Thyroid gland (tissue), 4 donors: Measurements from ENCODE around the gene SCN1B.
"Not testable (repeated sequence)": the region's sequence is repeated elsewhere in the genome, so short reads cannot be mapped to it uniquely, and the experiment has no call there.

Experiments
- POLR2A ChIP-seq, 2 donors: fragments of 450-650 bp; IDR thresholded peaks; one replicate each; pipeline ENCODE4 v1.6.1; 2017; ENCODE audit warnings: antibody characterized with exemption in 2 of 2, mild to moderate bottlenecking in 2 of 2, moderate library complexity in 1 of 2
- TF ChIP-seq, protein P1 (sequence below), 6 experiments: fragments of 200-600 bp in 3 of 6; fragments of 450-650 bp in 3 of 6; sonication (generic) in 3 of 6; IDR thresholded peaks; one replicate each; pipeline ENCODE4 v1.5.1; 2016 to 2019; ENCODE audit warnings: antibody characterized with exemption in 6 of 6, mild to moderate bottlenecking in 2 of 6, inconsistent platforms in 1 of 6, moderate library complexity in 1 of 6

DNA sequence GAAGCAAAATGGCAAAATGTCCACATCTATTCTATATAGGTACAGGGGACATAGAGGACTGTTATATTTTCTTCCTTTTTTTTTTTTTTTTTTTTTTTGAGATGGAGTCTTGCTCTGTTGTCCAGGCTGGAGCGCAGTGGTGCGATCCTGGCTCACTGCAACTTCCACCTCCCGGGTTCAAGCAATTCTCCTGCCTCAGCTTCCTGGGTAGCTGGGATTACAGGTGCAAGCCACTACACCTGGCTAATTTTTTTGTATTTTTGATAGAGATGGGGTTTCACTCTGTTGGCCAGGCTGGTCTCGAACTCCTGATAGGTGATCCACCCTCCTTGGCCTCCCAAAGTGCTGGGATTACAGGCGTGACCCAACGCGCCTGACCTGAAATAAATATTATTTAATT, 32.0 kb upstream of the SCN1B start:
- TF ChIP-seq, protein P1, sequence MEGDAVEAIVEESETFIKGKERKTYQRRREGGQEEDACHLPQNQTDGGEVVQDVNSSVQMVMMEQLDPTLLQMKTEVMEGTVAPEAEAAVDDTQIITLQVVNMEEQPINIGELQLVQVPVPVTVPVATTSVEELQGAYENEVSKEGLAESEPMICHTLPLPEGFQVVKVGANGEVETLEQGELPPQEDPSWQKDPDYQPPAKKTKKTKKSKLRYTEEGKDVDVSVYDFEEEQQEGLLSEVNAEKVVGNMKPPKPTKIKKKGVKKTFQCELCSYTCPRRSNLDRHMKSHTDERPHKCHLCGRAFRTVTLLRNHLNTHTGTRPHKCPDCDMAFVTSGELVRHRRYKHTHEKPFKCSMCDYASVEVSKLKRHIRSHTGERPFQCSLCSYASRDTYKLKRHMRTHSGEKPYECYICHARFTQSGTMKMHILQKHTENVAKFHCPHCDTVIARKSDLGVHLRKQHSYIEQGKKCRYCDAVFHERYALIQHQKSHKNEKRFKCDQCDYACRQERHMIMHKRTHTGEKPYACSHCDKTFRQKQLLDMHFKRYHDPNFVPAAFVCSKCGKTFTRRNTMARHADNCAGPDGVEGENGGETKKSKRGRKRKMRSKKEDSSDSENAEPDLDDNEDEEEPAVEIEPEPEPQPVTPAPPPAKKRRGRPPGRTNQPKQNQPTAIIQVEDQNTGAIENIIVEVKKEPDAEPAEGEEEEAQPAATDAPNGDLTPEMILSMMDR (IDR thresholded peaks at IDR 0.05), result not testable (repeated sequence)
- TF ChIP-seq POLR2A (IDR thresholded peaks at IDR 0.05), result not testable (repeated sequence)
